Activated naive CD4-positive, alpha-beta T cell treated with anti-CD3 and anti-CD28 coated beads, Interleukin-2, amount 50 U/mL, for 24 hours (primary cell): ENCODE results near the gene FCHSD2.

Experiments used
- H3K27ac Mint-ChIP-seq: one replicate; pipeline ENCODE4 v1.8.0; 2021; ENCODE audit warnings: mild to moderate bottlenecking, mixed read lengths
- H3K27me3 Mint-ChIP-seq: one replicate; pipeline ENCODE4 v1.8.0; 2021; ENCODE audit warnings: mixed read lengths
- H3K36me3 Mint-ChIP-seq: one replicate; pipeline ENCODE4 v1.8.0; 2021; ENCODE audit warnings: mixed read lengths
- H3K4me1 Mint-ChIP-seq: one replicate; pipeline ENCODE4 v1.8.0; 2021; ENCODE audit warnings: mixed read lengths
- H3K4me3 Mint-ChIP-seq: one replicate; pipeline ENCODE4 v1.8.0; 2021; ENCODE audit warnings: mild to moderate bottlenecking, mixed read lengths
- H3K9me3 Mint-ChIP-seq: one replicate; pipeline ENCODE4 v1.8.0; 2021; ENCODE audit warnings: mixed read lengths

FCHSD2 gene

GRCh38 chr11:72947229-72947628 is 194.9 kb downstream of the FCHSD2 start:
- Mint-ChIP-seq H3K4me1 (peaks cover 5% of the 10 kb centered on the region), H3K27me3 (no peaks in the 10 kb centered on the region), H3K4me3 (no peak overlapping the region), H3K9me3 (peaks cover 4% of the 10 kb centered on the region), H3K27ac (no peak overlapping the region), H3K36me3 (peaks cover 14% of the 10 kb centered on the region)

- Mint-ChIP-seq H3K4me1 (peaks cover 5% of the 10 kb centered on the region), H3K27me3 (no peaks in the 10 kb centered on the region), H3K36me3 (peaks cover 7% of the 10 kb centered on the region), H3K4me3 (no peak overlapping the region), H3K9me3 (no peaks in the 10 kb centered on the region), H3K27ac (no peak overlapping the region)
Observed at GRCh38 chr11:72943664-72944063, 198.5 kb downstream of the FCHSD2 start.

- H3K9me3 Mint-ChIP-seq, result no peaks in the 10 kb centered on the region
- H3K4me3 Mint-ChIP-seq, result no peak overlapping the region
- H3K27me3 Mint-ChIP-seq, result no peaks in the 10 kb centered on the region
- H3K36me3 Mint-ChIP-seq, result peaks cover 5% of the 10 kb centered on the region
- peaks cover 8% of the 10 kb centered on the region for H3K4me1 Mint-ChIP-seq
- H3K27ac Mint-ChIP-seq, result no peak overlapping the region
Observed at GRCh38 chr11:72940417-72940816, 201.7 kb downstream of the FCHSD2 start.

GRCh38 chr11:72939031-72939430 is 203.1 kb downstream of the FCHSD2 start:
- peaks cover 3% of the 10 kb centered on the region for H3K4me1 Mint-ChIP-seq
- no peaks in the 10 kb centered on the region for H3K27me3 Mint-ChIP-seq
- H3K36me3 Mint-ChIP-seq, result peaks cover 5% of the 10 kb centered on the region
- H3K27ac Mint-ChIP-seq, result no peak overlapping the region
- H3K9me3 Mint-ChIP-seq, result no peaks in the 10 kb centered on the region
- H3K4me3 Mint-ChIP-seq, result no peak overlapping the region

GRCh38 chr11:72937439-72937838 is 204.7 kb downstream of the FCHSD2 start:
- Mint-ChIP-seq H3K36me3 (peaks cover 1% of the 10 kb centered on the region), H3K4me3 (no peak overlapping the region), H3K27me3 (no peaks in the 10 kb centered on the region), H3K9me3 (no peaks in the 10 kb centered on the region), H3K4me1 (peaks cover 3% of the 10 kb centered on the region), H3K27ac (no peak overlapping the region)

- H3K9me3 Mint-ChIP-seq, result no peaks in the 10 kb centered on the region
- H3K4me3 Mint-ChIP-seq, result no peak overlapping the region
- no peaks in the 10 kb centered on the region for H3K27me3 Mint-ChIP-seq
- H3K36me3 Mint-ChIP-seq, result peaks cover 1% of the 10 kb centered on the region
- no peak overlapping the region for H3K27ac Mint-ChIP-seq
- H3K4me1 Mint-ChIP-seq, result peaks cover 3% of the 10 kb centered on the region
Observed at GRCh38 chr11:72935700-72936099, 206.4 kb downstream of the FCHSD2 start.

- Mint-ChIP-seq H3K9me3 (no peaks in the 10 kb centered on the region), H3K27ac (no peak overlapping the region), H3K27me3 (no peaks in the 10 kb centered on the region), H3K36me3 (no peaks in the 10 kb centered on the region), H3K4me1 (peaks cover 3% of the 10 kb centered on the region), H3K4me3 (no peak overlapping the region)
Observed at GRCh38 chr11:72932132-72932570, 210.0 kb downstream of the FCHSD2 start.

- Mint-ChIP-seq H3K27me3 (no peaks in the 10 kb centered on the region), H3K27ac (no peak overlapping the region), H3K4me3 (no peak overlapping the region), H3K9me3 (no peaks in the 10 kb centered on the region), H3K36me3 (no peaks in the 10 kb centered on the region), H3K4me1 (peaks cover 5% of the 10 kb centered on the region)
Observed at GRCh38 chr11:72930008-72930407, 212.1 kb downstream of the FCHSD2 start.

GRCh38 chr11:72929256-72929655 is 212.9 kb downstream of the FCHSD2 start:
- Mint-ChIP-seq H3K4me3 (no peak overlapping the region), H3K27me3 (no peaks in the 10 kb centered on the region), H3K27ac (no peak overlapping the region), H3K4me1 (peaks cover 9% of the 10 kb centered on the region), H3K9me3 (no peaks in the 10 kb centered on the region), H3K36me3 (no peaks in the 10 kb centered on the region)

- no peak overlapping the region for H3K27ac Mint-ChIP-seq
Observed at GRCh38 chr11:72927380-72927779, 214.7 kb downstream of the FCHSD2 start.

GRCh38 chr11:72926076-72926475 is 216.0 kb downstream of the FCHSD2 start:
- H3K9me3 Mint-ChIP-seq, result no peaks in the 10 kb centered on the region
- H3K27me3 Mint-ChIP-seq, result no peaks in the 10 kb centered on the region
- H3K36me3 Mint-ChIP-seq, result peaks cover 4% of the 10 kb centered on the region
- no peak overlapping the region for H3K4me3 Mint-ChIP-seq
- H3K4me1 Mint-ChIP-seq, result peaks cover 9% of the 10 kb centered on the region
- H3K27ac Mint-ChIP-seq, result no peak overlapping the region

More at GRCh38 chr11:72927380-72927779, 214.7 kb downstream of the FCHSD2 start:
- H3K36me3 Mint-ChIP-seq, result no peaks in the 10 kb centered on the region
- H3K4me3 Mint-ChIP-seq, result no peak overlapping the region
- H3K27me3 Mint-ChIP-seq, result no peaks in the 10 kb centered on the region
- H3K4me1 Mint-ChIP-seq, result peaks cover 9% of the 10 kb centered on the region
- no peaks in the 10 kb centered on the region for H3K9me3 Mint-ChIP-seq

GRCh38 chr11:72925656-72926055 is 216.5 kb downstream of the FCHSD2 start:
- no peak overlapping the region for H3K27ac Mint-ChIP-seq
- H3K4me1 Mint-ChIP-seq, result peaks cover 9% of the 10 kb centered on the region
- H3K9me3 Mint-ChIP-seq, result no peaks in the 10 kb centered on the region
- peaks cover 4% of the 10 kb centered on the region for H3K36me3 Mint-ChIP-seq
- no peaks in the 10 kb centered on the region for H3K27me3 Mint-ChIP-seq
- no peak overlapping the region for H3K4me3 Mint-ChIP-seq

- Mint-ChIP-seq H3K9me3 (no peaks in the 10 kb centered on the region), H3K27me3 (no peaks in the 10 kb centered on the region), H3K4me1 (peaks cover 9% of the 10 kb centered on the region), H3K36me3 (peaks cover 9% of the 10 kb centered on the region), H3K27ac (peak overlapping the region; percentile 47), H3K4me3 (no peak overlapping the region)
Observed at GRCh38 chr11:72924568-72925190, 217.4 kb downstream of the FCHSD2 start.

- no peaks in the 10 kb centered on the region for H3K27me3 Mint-ChIP-seq
- peaks cover 17% of the 10 kb centered on the region for H3K36me3 Mint-ChIP-seq
- H3K4me3 Mint-ChIP-seq, result no peak overlapping the region
- H3K27ac Mint-ChIP-seq, result no peak overlapping the region
- H3K9me3 Mint-ChIP-seq, result no peaks in the 10 kb centered on the region
- peaks cover 9% of the 10 kb centered on the region for H3K4me1 Mint-ChIP-seq
Observed at GRCh38 chr11:72921028-72921716, 220.9 kb downstream of the FCHSD2 start.

GRCh38 chr11:72920001-72920400 is 222.1 kb downstream of the FCHSD2 start:
- Mint-ChIP-seq H3K27me3 (no peaks in the 10 kb centered on the region), H3K4me3 (no peak overlapping the region), H3K4me1 (peaks cover 4% of the 10 kb centered on the region), H3K9me3 (peaks cover under 1% of the 10 kb centered on the region), H3K27ac (no peak overlapping the region), H3K36me3 (peaks cover 22% of the 10 kb centered on the region)

GRCh38 chr11:72918851-72919250 is 223.3 kb downstream of the FCHSD2 start:
- H3K36me3 Mint-ChIP-seq, result peaks cover 30% of the 10 kb centered on the region
- H3K9me3 Mint-ChIP-seq, result peaks cover 5% of the 10 kb centered on the region
- no peaks in the 10 kb centered on the region for H3K27me3 Mint-ChIP-seq

More at GRCh38 chr11:72918851-72919250, 223.3 kb downstream of the FCHSD2 start:
- H3K4me1 Mint-ChIP-seq, result no peaks in the 10 kb centered on the region
- no peak overlapping the region for H3K4me3 Mint-ChIP-seq
- H3K27ac Mint-ChIP-seq, result no peak overlapping the region
